Endodermal cell (in vitro differentiated cells): ENCODE measurements around the gene FASLG. TPM values are rescaled to one million over a fixed set of nuclear protein-coding genes. Genes with fewer than 3 reads are reported as not detected.
"Not testable (repeated sequence)": the region's sequence is repeated elsewhere in the genome, so short reads cannot be mapped to it uniquely, and the experiment has no call there.

ENCODE experiments used
- DNase-seq: peaks from one replicate; pipeline ENCODE4 v3.0.0-alpha.2; 2017
- H3K27ac ChIP-seq: 2 replicates; pipeline ENCODE4 v1.5.1; 2013; ENCODE audit warnings: mild to moderate bottlenecking, low read depth, low read length, moderate library complexity
- H3K27me3 ChIP-seq: 2 replicates; pipeline ENCODE4 v1.6.1; 2013; ENCODE audit warnings: mild to moderate bottlenecking, low read length, moderate library complexity; ENCODE audit not compliant: insufficient read depth, control insufficient read depth, poor library complexity, severe bottlenecking
- H3K36me3 ChIP-seq: 2 replicates; pipeline ENCODE4 v1.7.0; 2013; ENCODE audit warnings: mild to moderate bottlenecking, low read length, moderate library complexity; ENCODE audit not compliant: control insufficient read depth, insufficient read depth
- H3K4me1 ChIP-seq: one replicate; pipeline ENCODE4 v1.7.0; 2013; ENCODE audit warnings: low read length; ENCODE audit not compliant: control insufficient read depth, insufficient read depth
- H3K4me3 ChIP-seq: 2 replicates; pipeline ENCODE4 v1.5.1; 2013; ENCODE audit warnings: mild to moderate bottlenecking, low read length, moderate library complexity
- H3K9ac ChIP-seq: 2 replicates; pipeline ENCODE4 v1.6.1; 2013; ENCODE audit warnings: mild to moderate bottlenecking, low read length, moderate library complexity; ENCODE audit not compliant: poor library complexity, severe bottlenecking; ENCODE audit errors: extremely low read depth
- H3K9me3 ChIP-seq: 2 replicates; pipeline ENCODE4 v1.6.1; 2013; ENCODE audit warnings: mild to moderate bottlenecking, low read length, moderate library complexity; ENCODE audit not compliant: control insufficient read depth
- H3K27ac Mint-ChIP-seq: 2 replicates; pipeline ENCODE4 v1.8.0; 2020; ENCODE audit warnings: mixed read lengths
- H3K27me3 Mint-ChIP-seq: 2 replicates; pipeline ENCODE4 v1.8.0; 2021; ENCODE audit warnings: mild to moderate bottlenecking, mixed read lengths; ENCODE audit not compliant: insufficient read depth
- H3K36me3 Mint-ChIP-seq: 2 replicates; pipeline ENCODE4 v1.8.0; 2020; ENCODE audit warnings: low read depth, mixed read lengths
- H3K4me1 Mint-ChIP-seq: 2 replicates; pipeline ENCODE4 v1.8.0; 2020; ENCODE audit warnings: mixed read lengths
- H3K4me3 Mint-ChIP-seq: 2 replicates; pipeline ENCODE4 v1.8.0; 2020; ENCODE audit warnings: mild to moderate bottlenecking, moderate library complexity, mixed read lengths
- H3K9me3 Mint-ChIP-seq: 2 replicates; pipeline ENCODE4 v1.8.0; 2020; ENCODE audit warnings: mild to moderate bottlenecking, mixed read lengths
- CTCF ChIP-seq: fragments of 200-600 bp; sonication (generic); conservative IDR thresholded peaks from 2 replicates; pipeline ENCODE4 v1.5.0; 2021; ENCODE audit warnings: antibody characterized with exemption, mild to moderate bottlenecking
- WGBS, 2 experiments: methylation state at CpG; one replicate each; pipeline versions ENCODE4 v1.1.5 to v1.1.7; 2013; ENCODE audit warnings: missing lambda C conversion rate in 2 of 2, mixed read lengths in 1 of 2; ENCODE audit not compliant: insufficient coverage in 1 of 2, insufficient read length in 1 of 2; 5-methylcytosine and 5-hydroxymethylcytosine counted together
- total RNA-seq, 2 donors: library from RNA; stranded (reverse); fragmentation: NEBNext Ultra II Directional in 1 of 2; extraction: Animal tissue kit (Norgen Biotek cat#: 25700) in 1 of 2; gene quantifications; 2 replicates in 1 of 2; 3 replicates in 1 of 2; pipeline ENCODE4 v1.2.1, GENCODE V29; 2021

The FASLG gene
- total RNA-seq, 2 donors from 2014 or later, result not detected

DNA sequence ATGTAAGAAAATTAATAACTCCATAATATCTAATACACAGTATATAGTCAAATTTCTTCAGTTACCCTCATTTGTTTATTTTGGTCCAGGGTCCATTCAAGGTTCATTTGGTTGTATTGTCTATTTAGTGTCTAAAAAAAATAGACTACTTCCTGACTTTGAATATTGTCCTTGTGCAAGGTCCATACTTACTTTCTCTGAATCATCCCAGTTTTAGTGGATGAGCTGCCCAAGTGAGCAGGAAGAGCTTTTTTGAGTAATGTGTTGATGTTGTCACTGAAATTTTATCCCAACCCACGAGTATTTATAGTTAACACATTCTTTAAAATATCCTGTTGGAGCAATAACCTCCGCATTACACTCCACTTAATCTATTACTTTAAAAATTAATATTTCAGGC, 45.6 kb upstream of the FASLG start:
- Histone ChIP-seq H3K4me3 (no peak overlapping the region), H3K27ac (no peak overlapping the region), H3K9ac (no peak overlapping the region), H3K27me3 (no peaks in the 10 kb centered on the region), H3K9me3 (peaks cover 14% of the 10 kb centered on the region), H3K36me3 (peaks cover 35% of the 10 kb centered on the region), H3K4me1 (no peaks in the 10 kb centered on the region)
- H3K4me1 Mint-ChIP-seq, result peaks cover 15% of the 10 kb centered on the region
- H3K27ac Mint-ChIP-seq, result no peak overlapping the region
- H3K4me3 Mint-ChIP-seq, result no peak overlapping the region
- no peaks in the 10 kb centered on the region for H3K27me3 Mint-ChIP-seq
- TF ChIP-seq CTCF, result no peak
- H3K36me3 Mint-ChIP-seq, result peaks cover 27% of the 10 kb centered on the region
- peaks cover 27% of the 10 kb centered on the region for H3K9me3 Mint-ChIP-seq
- 97% methylated on average over 2 of the region's 2 CpGs; no CpG with 5 or more reads in 1 of the 2 experiments for WGBS, 2 experiments
- DNase-seq, result no peak

- H3K27me3 Mint-ChIP-seq, result peaks cover 2% of the 10 kb centered on the region
- H3K4me3 Mint-ChIP-seq, result no peak overlapping the region
- Histone ChIP-seq H3K27me3 (no peaks in the 10 kb centered on the region), H3K27ac (no peak overlapping the region), H3K36me3 (peaks cover 9% of the 10 kb centered on the region), H3K9me3 (peaks cover 43% of the 10 kb centered on the region), H3K4me1 (no peaks in the 10 kb centered on the region), H3K4me3 (no peak overlapping the region), H3K9ac (no peak overlapping the region)
- peaks cover 5% of the 10 kb centered on the region for H3K4me1 Mint-ChIP-seq
- H3K27ac Mint-ChIP-seq, result no peak overlapping the region
- DNase-seq, result no peak
- peaks cover 55% of the 10 kb centered on the region for H3K9me3 Mint-ChIP-seq
- TF ChIP-seq CTCF, result no peak
- 92 to 100% methylated on average over 1 of the region's 1 CpG for WGBS, 2 experiments
- H3K36me3 Mint-ChIP-seq, result peaks cover 20% of the 10 kb centered on the region
Observed at GRCh38 chr1:172616195-172616594, 42.7 kb upstream of the FASLG start.

DNA sequence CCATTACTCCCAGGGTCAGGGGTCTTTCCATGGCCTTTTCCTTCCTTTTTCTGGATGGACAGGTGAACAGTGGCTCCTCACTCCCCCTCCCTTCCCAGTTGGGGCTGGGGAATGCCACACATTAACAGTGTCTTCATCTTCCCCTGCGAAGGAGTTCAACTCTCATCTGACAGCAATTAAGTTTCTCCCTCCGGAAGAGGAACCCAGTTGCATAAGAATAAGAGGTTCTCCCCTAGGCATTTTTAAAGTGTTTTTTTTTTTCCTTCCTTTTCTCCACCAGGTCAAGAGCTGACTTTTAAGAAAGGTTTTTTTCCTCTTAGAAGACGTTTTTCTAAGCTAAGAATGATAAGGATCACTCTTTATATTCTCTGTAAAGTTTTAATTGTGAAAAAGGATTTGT, 42.3 kb upstream of the FASLG start:
- no peak overlapping the region for H3K27ac Mint-ChIP-seq
- no peak for DNase-seq
- WGBS, 2 experiments, result 60 to 64% methylated on average over 2 to 3 of the region's 3 CpGs
- no peak for TF ChIP-seq CTCF
- Histone ChIP-seq H3K4me3 (no peak overlapping the region), H3K36me3 (peaks cover 5% of the 10 kb centered on the region), H3K27me3 (no peaks in the 10 kb centered on the region), H3K4me1 (no peaks in the 10 kb centered on the region), H3K9ac (no peak overlapping the region), H3K9me3 (peaks cover 47% of the 10 kb centered on the region), H3K27ac (no peak overlapping the region)
- peaks cover under 1% of the 10 kb centered on the region for H3K4me1 Mint-ChIP-seq
- peaks cover 2% of the 10 kb centered on the region for H3K27me3 Mint-ChIP-seq
- peaks cover 59% of the 10 kb centered on the region for H3K9me3 Mint-ChIP-seq
- no peak overlapping the region for H3K4me3 Mint-ChIP-seq
- H3K36me3 Mint-ChIP-seq, result peaks cover 18% of the 10 kb centered on the region

DNA sequence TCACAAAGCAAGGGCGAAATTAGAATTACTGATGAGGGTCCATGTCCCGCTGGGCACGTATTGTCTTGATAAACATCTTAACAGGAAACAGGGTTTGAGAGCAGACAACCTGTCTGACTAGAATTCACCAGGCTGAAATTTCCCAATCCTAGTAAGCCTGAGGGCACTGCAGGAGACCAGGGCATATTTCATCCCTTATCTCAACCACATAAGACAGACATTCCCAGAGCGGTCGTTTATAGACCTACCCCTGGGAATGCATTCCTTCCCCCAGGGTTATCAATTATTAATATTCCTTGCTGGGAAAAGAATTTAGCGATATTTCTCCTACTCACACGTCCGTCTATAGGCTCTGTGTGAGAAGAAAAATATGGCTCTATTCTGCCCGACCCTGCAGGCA, 38.3 kb upstream of the FASLG start:
- H3K27ac Mint-ChIP-seq, DNase-seq: not testable (repeated sequence)
- peaks cover 69% of the 10 kb centered on the region for H3K9me3 Mint-ChIP-seq

More for the DNA sequence above, 38.3 kb upstream of the FASLG start:
- H3K9ac ChIP-seq, H3K4me1 Mint-ChIP-seq, H3K27me3 Mint-ChIP-seq, H3K36me3 ChIP-seq, H3K4me1 ChIP-seq, H3K27me3 ChIP-seq, H3K4me3 ChIP-seq, H3K27ac ChIP-seq, H3K4me3 Mint-ChIP-seq: not testable (repeated sequence)
- H3K36me3 Mint-ChIP-seq, result peaks cover 12% of the 10 kb centered on the region
- 94% methylated on average over 6 to 9 of the region's 9 CpGs for WGBS, 2 experiments
- peaks cover 52% of the 10 kb centered on the region for H3K9me3 ChIP-seq
